Stimulated activated memory B cell treated with anti-CD40 and anti-IgM and Interleukin-4, amounts not matched to agents 10 μg/mL and 1 μg/mL and 100 μg/mL, for 72 hours (primary cell): Measurements from ENCODE around the gene FAM76A.

Experiments
- ATAC-seq: fragments of 150-1000 bp; cut with Tn5 transposase; 2 replicates; pipeline ENCODE4 v1.10.0; 2021
- H3K27ac Mint-ChIP-seq: one replicate; pipeline ENCODE4 v1.8.0; 2022; ENCODE audit warnings: mild to moderate bottlenecking, mixed read lengths
- H3K27me3 Mint-ChIP-seq: one replicate; pipeline ENCODE4 v1.8.0; 2022; ENCODE audit warnings: mixed read lengths
- H3K36me3 Mint-ChIP-seq: one replicate; pipeline ENCODE4 v1.8.0; 2022; ENCODE audit warnings: mixed read lengths
- H3K4me1 Mint-ChIP-seq: one replicate; pipeline ENCODE4 v1.8.0; 2022; ENCODE audit warnings: mixed read lengths
- H3K4me3 Mint-ChIP-seq: one replicate; pipeline ENCODE4 v1.8.0; 2022; ENCODE audit warnings: mild to moderate bottlenecking, moderate library complexity, mixed read lengths
- H3K9me3 Mint-ChIP-seq: one replicate; pipeline ENCODE4 v1.8.0; 2022; ENCODE audit warnings: mixed read lengths

FAM76A gene

GRCh38 chr1:27710574-27710973 lies 15.2 kb upstream of the FAM76A start:
- H3K36me3 Mint-ChIP-seq: peaks cover 5% of the 10 kb centered on the region
- H3K4me3 Mint-ChIP-seq: no peak overlapping the region
- no peak for ATAC-seq
- H3K9me3 Mint-ChIP-seq: no peaks in the 10 kb centered on the region
- H3K27me3 Mint-ChIP-seq: peaks cover 27% of the 10 kb centered on the region
- H3K4me1 Mint-ChIP-seq: no peaks in the 10 kb centered on the region
- no peak overlapping the region for H3K27ac Mint-ChIP-seq

- Mint-ChIP-seq H3K9me3 (peaks cover 11% of the 10 kb centered on the region), H3K27me3 (peaks cover 36% of the 10 kb centered on the region), H3K4me3 (no peak overlapping the region), H3K4me1 (no peaks in the 10 kb centered on the region), H3K36me3 (no peaks in the 10 kb centered on the region), H3K27ac (no peak overlapping the region)
- ATAC-seq: no peak
Observed at GRCh38 chr1:27713139-27713725, 12.5 kb upstream of the FAM76A start.

GRCh38 chr1:27713869-27714513 lies 11.8 kb upstream of the FAM76A start:
- ATAC-seq: no peak
- H3K9me3 Mint-ChIP-seq: peaks cover 11% of the 10 kb centered on the region
- no peak overlapping the region for H3K27ac Mint-ChIP-seq
- no peaks in the 10 kb centered on the region for H3K4me1 Mint-ChIP-seq
- H3K27me3 Mint-ChIP-seq: peaks cover 28% of the 10 kb centered on the region
- no peaks in the 10 kb centered on the region for H3K36me3 Mint-ChIP-seq
- no peak overlapping the region for H3K4me3 Mint-ChIP-seq

GRCh38 chr1:27716262-27716895 lies 9.4 kb upstream of the FAM76A start:
- no peaks in the 10 kb centered on the region for H3K36me3 Mint-ChIP-seq
- peaks cover 26% of the 10 kb centered on the region for H3K27me3 Mint-ChIP-seq
- H3K9me3 Mint-ChIP-seq: peaks cover 11% of the 10 kb centered on the region
- no peak overlapping the region for H3K4me3 Mint-ChIP-seq
- H3K27ac Mint-ChIP-seq: no peak overlapping the region
- H3K4me1 Mint-ChIP-seq: no peaks in the 10 kb centered on the region
- ATAC-seq: no peak

- H3K36me3 Mint-ChIP-seq: no peaks in the 10 kb centered on the region
- no peak overlapping the region for H3K27ac Mint-ChIP-seq
- H3K4me1 Mint-ChIP-seq: no peaks in the 10 kb centered on the region
- peaks cover 25% of the 10 kb centered on the region for H3K27me3 Mint-ChIP-seq
- H3K4me3 Mint-ChIP-seq: no peak overlapping the region
- ATAC-seq: no peak
- H3K9me3 Mint-ChIP-seq: peaks cover 11% of the 10 kb centered on the region
Observed at GRCh38 chr1:27719286-27720251, 6.2 kb upstream of the FAM76A start.

- H3K36me3 Mint-ChIP-seq: peaks cover 8% of the 10 kb centered on the region
- H3K27ac Mint-ChIP-seq: peak overlapping the region; percentile 98
- H3K27me3 Mint-ChIP-seq: no peaks in the 10 kb centered on the region
- H3K9me3 Mint-ChIP-seq: no peaks in the 10 kb centered on the region
- peaks cover 14% of the 10 kb centered on the region for H3K4me1 Mint-ChIP-seq
- peak overlapping the region; percentile 95 for H3K4me3 Mint-ChIP-seq
- ATAC-seq: no peak
Observed at GRCh38 chr1:27724961-27725373, 794 bp upstream of the FAM76A start.

- Mint-ChIP-seq H3K36me3 (peaks cover 12% of the 10 kb centered on the region), H3K27ac (peak overlapping the region; percentile 42), H3K4me1 (peaks cover 18% of the 10 kb centered on the region), H3K9me3 (no peaks in the 10 kb centered on the region), H3K27me3 (no peaks in the 10 kb centered on the region), H3K4me3 (peak overlapping the region; percentile 95)
- peak; percentile 28 for ATAC-seq
Observed at GRCh38 chr1:27726173-27727044, 648 bp downstream of the FAM76A start.

- Mint-ChIP-seq H3K27ac (no peak overlapping the region), H3K4me3 (no peak overlapping the region), H3K9me3 (no peaks in the 10 kb centered on the region)
Observed at GRCh38 chr1:27727126-27727525, 1.4 kb downstream of the FAM76A start.

GRCh38 chr1:27736252-27736651 lies 10.5 kb downstream of the FAM76A start:
- peaks cover 55% of the 10 kb centered on the region for H3K36me3 Mint-ChIP-seq
- no peaks in the 10 kb centered on the region for H3K27me3 Mint-ChIP-seq
- ATAC-seq: no peak
- no peaks in the 10 kb centered on the region for H3K9me3 Mint-ChIP-seq
- no peak overlapping the region for H3K27ac Mint-ChIP-seq
- H3K4me3 Mint-ChIP-seq: no peak overlapping the region
- H3K4me1 Mint-ChIP-seq: no peaks in the 10 kb centered on the region

More at GRCh38 chr1:27727126-27727525, 1.4 kb downstream of the FAM76A start:
- no peaks in the 10 kb centered on the region for H3K27me3 Mint-ChIP-seq
- peaks cover 12% of the 10 kb centered on the region for H3K36me3 Mint-ChIP-seq
- no peak for ATAC-seq
- H3K4me1 Mint-ChIP-seq: peaks cover 18% of the 10 kb centered on the region

- H3K4me3 Mint-ChIP-seq: no peak overlapping the region
- H3K9me3 Mint-ChIP-seq: no peaks in the 10 kb centered on the region
- no peaks in the 10 kb centered on the region for H3K27me3 Mint-ChIP-seq
- peaks cover 51% of the 10 kb centered on the region for H3K36me3 Mint-ChIP-seq
- no peak for ATAC-seq
- no peak overlapping the region for H3K27ac Mint-ChIP-seq
- H3K4me1 Mint-ChIP-seq: no peaks in the 10 kb centered on the region
Observed at GRCh38 chr1:27741121-27741520, 15.4 kb downstream of the FAM76A start.

GRCh38 chr1:27744556-27744955 lies 18.8 kb downstream of the FAM76A start:
- H3K27ac Mint-ChIP-seq: no peak overlapping the region
- no peak for ATAC-seq
- H3K4me3 Mint-ChIP-seq: no peak overlapping the region
- no peaks in the 10 kb centered on the region for H3K4me1 Mint-ChIP-seq
- peaks cover 43% of the 10 kb centered on the region for H3K36me3 Mint-ChIP-seq
- H3K9me3 Mint-ChIP-seq: no peaks in the 10 kb centered on the region
- no peaks in the 10 kb centered on the region for H3K27me3 Mint-ChIP-seq

GRCh38 chr1:27745466-27745865 lies 19.7 kb downstream of the FAM76A start:
- Mint-ChIP-seq H3K4me1 (no peaks in the 10 kb centered on the region), H3K27me3 (no peaks in the 10 kb centered on the region), H3K27ac (no peak overlapping the region), H3K36me3 (peaks cover 44% of the 10 kb centered on the region), H3K9me3 (no peaks in the 10 kb centered on the region), H3K4me3 (no peak overlapping the region)
- no peak for ATAC-seq

- H3K27me3 Mint-ChIP-seq: no peaks in the 10 kb centered on the region
- no peak overlapping the region for H3K4me3 Mint-ChIP-seq
- ATAC-seq: no peak
- peaks cover 11% of the 10 kb centered on the region for H3K4me1 Mint-ChIP-seq
- peak overlapping the region; percentile 57 for H3K27ac Mint-ChIP-seq
- H3K9me3 Mint-ChIP-seq: no peaks in the 10 kb centered on the region
- peaks cover 65% of the 10 kb centered on the region for H3K36me3 Mint-ChIP-seq
Observed at GRCh38 chr1:27752360-27752759, 26.6 kb downstream of the FAM76A start.

GRCh38 chr1:27755286-27755685 lies 29.5 kb downstream of the FAM76A start:
- Mint-ChIP-seq H3K27me3 (no peaks in the 10 kb centered on the region), H3K4me3 (no peak overlapping the region), H3K27ac (no peak overlapping the region), H3K36me3 (peaks cover 69% of the 10 kb centered on the region), H3K4me1 (peaks cover 11% of the 10 kb centered on the region), H3K9me3 (no peaks in the 10 kb centered on the region)
- no peak for ATAC-seq
